Common myeloid progenitor, CD34-positive (primary cell): ENCODE measurements around the gene CDH23.
"Not testable (repeated sequence)": the region's sequence is repeated elsewhere in the genome, so short reads cannot be mapped to it uniquely, and the experiment has no call there.

Source experiments
- CTCF ChIA-PET: fragments of 350-600 bp; sonication (Branson Sonifier 250); formaldehyde crosslinking; loops from one replicate; lab custom pipeline; 2021; ENCODE audit warnings: antibody characterized with exemption; lab: Charles Lee
- POLR2A ChIA-PET: fragments of 350-600 bp; sonication (Branson Sonifier 250); formaldehyde crosslinking; loops from one replicate; lab custom pipeline; 2021; ENCODE audit warnings: antibody characterized with exemption; lab: Charles Lee
- DNase-seq, 3 donors: peaks; one replicate each; pipeline versions ENCODE4 v3.0.0 to v3.0.0-alpha.2; 2013
- H3K27ac ChIP-seq, 2 experiments: 1 replicate in 1 of 2; 2 replicates in 1 of 2; pipeline ENCODE4 v1.7.0; 2013; ENCODE audit warnings: inconsistent platforms in 2 of 2, low read length in 2 of 2, mild to moderate bottlenecking in 2 of 2, low read depth in 1 of 2, moderate library complexity in 1 of 2; ENCODE audit not compliant: severe bottlenecking in 2 of 2, insufficient read depth in 1 of 2, poor library complexity in 1 of 2
- H3K27me3 ChIP-seq, 5 experiments: replicated peaks in 2 of 5; 1 replicate in 3 of 5; 2 replicates in 2 of 5; pipeline versions ENCODE4 v1.6.1 to v1.7.0; 2013; ENCODE audit warnings: low read length in 4 of 5, mild to moderate bottlenecking in 2 of 5, moderate library complexity in 2 of 5, inconsistent platforms in 1 of 5; ENCODE audit not compliant: insufficient read depth in 5 of 5, control insufficient read depth in 4 of 5
- H3K36me3 ChIP-seq, 4 experiments: 1 replicate in 2 of 4; 2 replicates in 2 of 4; pipeline versions ENCODE4 v1.6.1 to v1.7.0; 2013; ENCODE audit warnings: low read length in 3 of 4, control low read depth in 1 of 4, mild to moderate bottlenecking in 1 of 4; ENCODE audit not compliant: control insufficient read depth in 4 of 4, insufficient read depth in 4 of 4
- H3K4me1 ChIP-seq, 4 experiments: 1 replicate in 3 of 4; 2 replicates in 1 of 4; pipeline versions ENCODE4 v1.6.1 to v1.7.1; 2013; ENCODE audit warnings: low read length in 3 of 4, mild to moderate bottlenecking in 3 of 4, control low read depth in 1 of 4, inconsistent platforms in 1 of 4, moderate library complexity in 1 of 4; ENCODE audit not compliant: control insufficient read depth in 4 of 4, insufficient read depth in 4 of 4; ENCODE audit errors: control extremely low read depth in 1 of 4
- H3K4me3 ChIP-seq, 7 experiments: 1 replicate in 4 of 7; 2 replicates in 3 of 7; pipeline versions ENCODE4 v1.5.1 to v1.7.0; 2013; ENCODE audit warnings: mild to moderate bottlenecking in 7 of 7, low read length in 6 of 7, moderate library complexity in 6 of 7, inconsistent platforms in 2 of 7, low read depth in 2 of 7, control low read depth in 1 of 7; ENCODE audit not compliant: insufficient read depth in 4 of 7, control insufficient read depth in 1 of 7; ENCODE audit errors: extremely low read depth in 1 of 7
- H3K9me3 ChIP-seq, 5 experiments: 1 replicate in 4 of 5; 2 replicates in 1 of 5; pipeline versions ENCODE4 v1.6.1 to v1.7.1; 2013; ENCODE audit warnings: low read length in 4 of 5, mild to moderate bottlenecking in 2 of 5, inconsistent platforms in 1 of 5, low read depth in 1 of 5, moderate library complexity in 1 of 5; ENCODE audit not compliant: control insufficient read depth in 4 of 5, insufficient read depth in 2 of 5; ENCODE audit errors: control extremely low read depth in 1 of 5
- WGBS: methylation state at CpG from one replicate; pipeline ENCODE4 v1.1.5; 2013; ENCODE audit not compliant: insufficient coverage; 5-methylcytosine and 5-hydroxymethylcytosine counted together

The CDH23 gene

GRCh38 chr10:71600242-71600641 is 203.5 kb downstream of the CDH23 start:
- DNase-seq, H3K27me3 ChIP-seq, H3K4me3 ChIP-seq, POLR2A ChIA-PET, H3K27ac ChIP-seq, H3K9me3 ChIP-seq, H3K36me3 ChIP-seq: not testable (repeated sequence)
- whole genome bisulfite sequencing = 92% methylated on average over 8 of the region's 8 CpGs
- CTCF ChIA-PET = interaction anchor here (0.6 to 1.0 kb wide), 2 partner anchors 211 to 280 kb away, joined by 3 read pairs; no protein-coding TSS in a partner anchor
- H3K4me1 ChIP-seq = peaks cover 0 to 24% (median 18%) of the 10 kb centered on the region in 4 experiments

GRCh38 chr10:71600849-71601248 is 204.1 kb downstream of the CDH23 start:
- DNase-seq = no peak
- CTCF ChIA-PET = interaction anchor here (1.0 kb wide), 2 partner anchors 15 to 281 kb away, joined by 3 read pairs; no protein-coding TSS in a partner anchor

GRCh38 chr10:71601273-71601672 is 204.6 kb downstream of the CDH23 start:
- no peaks in the 10 kb centered on the region for H3K27me3 ChIP-seq
- ChIA-PET POLR2A (no interaction called here), CTCF (interaction anchor here (1.0 to 1.4 kb wide), 2 partner anchors 9 to 15 kb away, joined by 3 to 4 read pairs; no protein-coding TSS in a partner anchor)
- no peak overlapping the region for H3K27ac ChIP-seq
- no peaks in the 10 kb centered on the region for H3K36me3 ChIP-seq
- no peaks in the 10 kb centered on the region for H3K9me3 ChIP-seq
- peaks cover 0 to 24% (median 18%) of the 10 kb centered on the region in 4 experiments for H3K4me1 ChIP-seq
- H3K4me3 ChIP-seq = no peak overlapping the region
- WGBS = 100% methylated on average over 3 of the region's 5 CpGs
- no peak for DNase-seq

More at GRCh38 chr10:71600849-71601248, 204.1 kb downstream of the CDH23 start:
- WGBS = 100% methylated on average over 1 of the region's 2 CpGs
- H3K27ac ChIP-seq = no peak overlapping the region
- peaks cover 0 to 24% (median 18%) of the 10 kb centered on the region in 4 experiments for H3K4me1 ChIP-seq
- no peaks in the 10 kb centered on the region for H3K9me3 ChIP-seq
- H3K36me3 ChIP-seq = no peaks in the 10 kb centered on the region
- POLR2A ChIA-PET = no interaction called here
- H3K27me3 ChIP-seq = no peaks in the 10 kb centered on the region
- no peak overlapping the region for H3K4me3 ChIP-seq

GRCh38 chr10:71603150-71603549 is 206.4 kb downstream of the CDH23 start:
- H3K4me3 ChIP-seq = no peak overlapping the region
- no peak overlapping the region for H3K27ac ChIP-seq
- no peak for DNase-seq
- no peaks in the 10 kb centered on the region for H3K9me3 ChIP-seq
- 91% methylated on average over 6 of the region's 7 CpGs for WGBS
- peaks cover 0 to 13% (median 11%) of the 10 kb centered on the region in 4 experiments for H3K4me1 ChIP-seq
- no peaks in the 10 kb centered on the region for H3K36me3 ChIP-seq
- ChIA-PET CTCF (no interaction called here), POLR2A (no interaction called here)
- no peaks in the 10 kb centered on the region for H3K27me3 ChIP-seq

GRCh38 chr10:71603754-71604153 is 207.0 kb downstream of the CDH23 start:
- ChIA-PET POLR2A (no interaction called here), CTCF (interaction anchor here (0.8 kb wide), 1 partner anchor 220 kb away, joined by 3 read pairs; no protein-coding TSS in a partner anchor)
- H3K27ac ChIP-seq = no peak overlapping the region
- H3K4me3 ChIP-seq = no peak overlapping the region
- no peaks in the 10 kb centered on the region for H3K27me3 ChIP-seq
- no peaks in the 10 kb centered on the region for H3K36me3 ChIP-seq
- WGBS = 100% methylated on average over 3 of the region's 4 CpGs
- DNase-seq = no peak
- peaks cover 0 to 7% (median 5%) of the 10 kb centered on the region in 4 experiments for H3K4me1 ChIP-seq
- no peaks in the 10 kb centered on the region for H3K9me3 ChIP-seq

GRCh38 chr10:71604324-71605018 is 207.8 kb downstream of the CDH23 start:
- H3K9me3 ChIP-seq = no peaks in the 10 kb centered on the region
- H3K27me3 ChIP-seq = no peaks in the 10 kb centered on the region
- POLR2A ChIA-PET = no interaction called here
- WGBS = 96% methylated on average over 6 of the region's 8 CpGs
- no peak overlapping the region for H3K4me3 ChIP-seq
- CTCF ChIA-PET = interaction anchor here (0.6 to 0.8 kb wide), 3 partner anchors 115 to 220 kb away, joined by 3 read pairs; partner anchors contain the start of gene CDH23
- peak in 2 of 3 donors; percentile 16 to 22 for DNase-seq
- no peak overlapping the region for H3K27ac ChIP-seq
- no peaks in the 10 kb centered on the region for H3K36me3 ChIP-seq
- peaks cover 0 to 7% (median 4%) of the 10 kb centered on the region in 4 experiments for H3K4me1 ChIP-seq
